ENCODE data around the gene GPC4. TPM values are rescaled to one million over a fixed set of nuclear protein-coding genes. Genes with fewer than 3 reads are reported as not detected.

The GPC4 gene
- polyA plus RNA-seq, 3 donors = 0.03 to 0.59 (median 0.27) TPM

- Mint-ChIP-seq H3K9me3 (peaks cover 0 to 3% (median 0%) of the 10 kb centered on the region in 7 donors), H3K27me3 (ENCODE audit: low read depth in 3 of 3) (peaks cover 3 to 19% (median 4%) of the 10 kb centered on the region in 3 donors), H3K4me3 (no peak overlapping the region), H3K36me3 (no peaks in the 10 kb centered on the region), H3K4me1 (no peaks in the 10 kb centered on the region), H3K27ac (no peak overlapping the region)
- Histone ChIP-seq H3K36me3 (replicated peaks in 1 of 2; ENCODE audit: control insufficient read depth in 1 of 2, insufficient read depth in 2 of 2, low read length in 2 of 2) (no peaks in the 10 kb centered on the region), H3K9ac (ENCODE audit: insufficient read depth, low read length, poor library complexity, severe bottlenecking) (no peak overlapping the region), H2AFZ (ENCODE audit: insufficient read depth, low read depth, low read length, poor library complexity, severe bottlenecking) (no peak overlapping the region), H3K4me1 (ENCODE audit: control insufficient read depth in 1 of 2, insufficient read depth in 2 of 2, low read length in 2 of 2) (no peaks in the 10 kb centered on the region), H4K20me1 (ENCODE audit: insufficient read depth, low read length) (no peaks in the 10 kb centered on the region), H3K9me3 (replicated peaks in 1 of 2; ENCODE audit: control insufficient read depth in 1 of 2, insufficient read depth in 1 of 2, low read length in 2 of 2) (no peaks in the 10 kb centered on the region), H3K27ac (ENCODE audit: low read depth in 1 of 2, low read length in 2 of 2) (no peak overlapping the region), H3K4me3 (replicated peaks in 1 of 3; ENCODE audit: low read depth in 2 of 3, low read length in 3 of 3) (no peak overlapping the region), H3K27me3 (ENCODE audit: control insufficient read depth in 2 of 2, insufficient read depth in 2 of 2, low read length in 2 of 2) (peaks cover 0 to 19% of the 10 kb centered on the region in 2 donors), H3K4me2 (replicated peaks; ENCODE audit: extremely low read depth, low read length, poor library complexity, severe bottlenecking) (no peak overlapping the region), H3K79me2 (ENCODE audit: insufficient read depth, low read length) (no peaks in the 10 kb centered on the region)
- no peak for DNase-seq
- WGBS (ENCODE audit: insufficient coverage) = no CpG with 5 or more reads among the region's 3 CpGs
- no peak for TF ChIP-seq CTCF (IDR thresholded peaks at IDR 0.05)
- intact Hi-C loops (cut with micrococcal nuclease) = no loop called here
Observed at GRCh38 chrX:133307094-133307493, 108.2 kb downstream of the GPC4 start.

- WGBS (ENCODE audit: insufficient coverage) = no CpG with 5 or more reads among the region's 3 CpGs
- TF ChIP-seq CTCF (IDR thresholded peaks at IDR 0.05) = no peak
- peaks cover 0 to 19% (median 3%) of the 10 kb centered on the region in 3 donors for H3K27me3 Mint-ChIP-seq (ENCODE audit: low read depth in 3 of 3)
- intact Hi-C loops (cut with micrococcal nuclease) = no loop called here
- H3K79me2 ChIP-seq (ENCODE audit: insufficient read depth, low read length) = no peaks in the 10 kb centered on the region
- no peak overlapping the region for H3K27ac ChIP-seq (ENCODE audit: low read depth in 1 of 2, low read length in 2 of 2)
- no peaks in the 10 kb centered on the region for H3K4me1 ChIP-seq (ENCODE audit: control insufficient read depth in 1 of 2, insufficient read depth in 2 of 2, low read length in 2 of 2)
- no peak overlapping the region for H3K4me3 ChIP-seq (replicated peaks in 1 of 3; ENCODE audit: low read depth in 2 of 3, low read length in 3 of 3)
- H3K36me3 Mint-ChIP-seq = no peaks in the 10 kb centered on the region
- no peaks in the 10 kb centered on the region for H3K9me3 ChIP-seq (replicated peaks in 1 of 2; ENCODE audit: control insufficient read depth in 1 of 2, insufficient read depth in 1 of 2, low read length in 2 of 2)
- no peak overlapping the region for H3K27ac Mint-ChIP-seq
- H3K4me2 ChIP-seq (replicated peaks; ENCODE audit: extremely low read depth, low read length, poor library complexity, severe bottlenecking) = no peak overlapping the region
- H3K4me1 Mint-ChIP-seq = no peaks in the 10 kb centered on the region
- peaks cover 0 to 3% (median 0%) of the 10 kb centered on the region in 7 donors for H3K9me3 Mint-ChIP-seq
- no peaks in the 10 kb centered on the region for H4K20me1 ChIP-seq (ENCODE audit: insufficient read depth, low read length)
- peaks cover 0 to 14% of the 10 kb centered on the region in 2 donors for H3K27me3 ChIP-seq (ENCODE audit: control insufficient read depth in 2 of 2, insufficient read depth in 2 of 2, low read length in 2 of 2)
- H2AFZ ChIP-seq (ENCODE audit: insufficient read depth, low read depth, low read length, poor library complexity, severe bottlenecking) = no peak overlapping the region
- no peak overlapping the region for H3K9ac ChIP-seq (ENCODE audit: insufficient read depth, low read length, poor library complexity, severe bottlenecking)
- no peak overlapping the region for H3K4me3 Mint-ChIP-seq
- H3K36me3 ChIP-seq (replicated peaks in 1 of 2; ENCODE audit: control insufficient read depth in 1 of 2, insufficient read depth in 2 of 2, low read length in 2 of 2) = no peaks in the 10 kb centered on the region
- DNase-seq = no peak
Observed at GRCh38 chrX:133306316-133306715, 109.0 kb downstream of the GPC4 start.

All from CD14-positive monocyte (primary cell).